T-helper 2 cell treated with Interferon-gamma antibody and Interleukin-4, amounts not matched to agents 100 ng/mL and 5 ng/mL, for 36 hours (primary cell): ENCODE results near the gene CHCHD5. TPM values are rescaled to one million over a fixed set of nuclear protein-coding genes. Genes with fewer than 3 reads are reported as not detected.

ENCODE experiments used
- intact Hi-C: fragments of 100-400 bp; cut with micrococcal nuclease; formaldehyde crosslinking; loops from one replicate; pipeline ENCODE4 v1.15.1; 2023
- total RNA-seq: library from RNA; stranded (reverse); gene quantifications from 2 replicates; pipeline ENCODE4 v1.2.3, GENCODE V29; 2022

Gene CHCHD5
- total RNA-seq, 1 donor from 2014 or later = 36.0 TPM

GRCh38 chr2:112621790-112622527, 37.5 kb downstream of the CHCHD5 start:
- intact Hi-C loops = no loop called here

- intact Hi-C loops = no loop called here
Observed at GRCh38 chr2:112622528-112622849, 38.1 kb downstream of the CHCHD5 start.

- intact Hi-C loops = loop anchor here (1.0 to 2.0 kb wide), 2 partner anchors 24 to 39 kb away; partner anchors contain the start of gene CHCHD5
Observed at GRCh38 chr2:112623913-112624777, 39.7 kb downstream of the CHCHD5 start.

DNA sequence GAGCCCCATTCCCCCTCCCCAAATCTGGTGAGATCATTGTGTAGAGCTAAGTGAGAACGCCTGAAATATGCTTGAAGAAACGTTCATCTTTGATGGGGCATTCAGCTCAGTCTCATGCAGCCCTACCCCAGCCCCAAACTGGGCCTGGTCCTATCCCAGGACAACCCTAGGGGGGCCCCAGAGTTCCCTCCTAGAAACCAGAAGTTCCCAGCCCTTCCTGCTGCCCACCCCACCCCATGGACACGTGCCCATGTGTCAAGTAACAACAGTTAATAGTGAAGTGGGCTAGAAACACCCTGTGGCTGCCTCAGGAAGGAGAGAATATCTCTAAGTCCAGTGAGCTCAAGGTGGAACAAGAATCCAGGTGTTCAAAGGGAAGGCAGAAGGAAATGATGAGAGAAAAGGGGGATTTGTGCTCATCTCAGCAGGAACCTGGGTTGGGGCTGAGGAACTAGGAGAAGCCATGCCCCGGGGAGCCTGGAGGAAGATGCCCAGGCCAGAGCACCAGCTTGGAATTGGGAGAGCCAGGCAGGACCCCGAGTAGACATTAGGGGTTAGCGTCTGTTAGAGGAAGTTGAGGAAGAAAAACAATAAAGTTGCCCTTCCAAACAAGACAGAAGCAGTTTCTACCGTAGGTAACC, 41.2 kb downstream of the CHCHD5 start:
- intact Hi-C loops = loop anchor here (1.0 to 2.0 kb wide), 4 partner anchors 21 to 101 kb away; partner anchors contain the start of gene CHCHD5

DNA sequence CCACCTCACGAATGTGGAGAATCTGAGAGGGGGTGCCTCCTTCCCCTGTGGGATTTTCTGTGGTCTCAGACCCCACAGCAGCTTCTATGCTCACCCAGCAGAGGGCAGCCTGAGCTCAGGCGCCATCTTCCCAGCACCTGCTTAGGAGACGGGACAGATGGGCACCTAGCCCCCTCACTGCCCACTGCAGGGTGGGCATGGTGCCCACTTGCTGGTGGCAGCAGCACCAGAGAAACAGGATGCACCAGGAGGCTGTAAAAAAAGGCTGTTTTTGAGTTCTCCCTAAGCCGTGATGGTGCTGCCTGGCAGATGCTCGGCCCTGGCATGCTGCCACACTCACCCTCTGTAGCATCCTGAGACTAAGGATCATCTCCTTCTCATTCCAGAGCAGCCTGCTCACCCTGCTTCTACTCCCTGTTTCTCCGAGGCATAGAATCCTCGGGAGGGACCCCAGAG, 42.2 kb downstream of the CHCHD5 start:
- intact Hi-C loops = loop anchor here (1.0 kb wide), 3 partner anchors 20 to 100 kb away; no protein-coding TSS in a partner anchor

DNA sequence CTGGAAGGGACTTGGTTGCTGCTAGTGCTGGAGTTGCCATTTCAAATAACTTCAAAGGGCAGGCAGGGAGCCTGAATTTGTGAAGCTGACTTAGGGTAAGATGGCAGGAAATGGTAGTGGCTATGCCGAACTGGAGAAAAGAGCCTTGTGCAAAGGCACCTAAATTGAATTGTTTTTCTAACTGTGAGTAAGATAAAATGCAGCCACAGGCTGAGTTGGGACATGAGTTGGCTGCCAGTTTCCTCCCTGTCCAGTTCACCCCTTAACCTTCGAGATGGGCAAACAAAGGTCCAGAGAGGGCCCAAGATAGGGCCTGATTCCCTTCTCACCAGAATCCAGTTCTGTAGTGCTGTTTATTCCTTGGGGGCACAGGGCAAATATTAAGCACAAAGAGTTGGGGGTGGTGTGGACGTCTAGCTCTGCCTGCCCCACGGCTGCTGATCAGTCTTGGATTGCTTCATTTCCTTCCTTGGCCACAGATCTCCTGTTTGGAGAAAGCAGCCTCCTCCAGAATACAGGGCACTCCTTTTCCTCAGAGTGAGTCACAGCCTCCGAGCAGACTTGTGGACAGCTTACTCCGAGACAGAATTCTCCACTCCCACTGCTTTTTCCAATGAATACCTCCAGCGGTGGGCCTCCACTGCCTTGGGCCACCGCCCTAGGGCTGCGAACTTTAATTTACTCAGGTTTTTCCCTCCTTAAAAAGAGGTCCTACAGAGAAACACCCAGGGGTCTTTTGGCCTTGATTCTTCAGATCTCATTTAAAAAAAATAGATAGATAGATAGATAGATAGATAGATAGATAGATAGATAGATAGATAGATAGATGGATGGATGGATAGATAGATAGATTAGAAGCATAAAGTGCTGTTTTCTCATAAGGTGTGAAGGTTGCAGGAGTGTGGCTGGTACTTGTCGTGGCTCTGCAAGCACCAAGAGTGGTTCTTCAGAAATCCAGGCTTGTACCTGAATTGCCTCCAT, 42.9 kb downstream of the CHCHD5 start:
- intact Hi-C loops = no loop called here

- intact Hi-C loops = no loop called here
Observed at GRCh38 chr2:112629224-112629623, 44.8 kb downstream of the CHCHD5 start.

- intact Hi-C loops = loop anchor here (2.0 to 5.0 kb wide), 3 partner anchors 63 to 88 kb away; partner anchors contain the start of gene POLR1B
Observed at GRCh38 chr2:112629823-112630222, 45.4 kb downstream of the CHCHD5 start.

- intact Hi-C loops = loop anchor here (2.0 to 5.0 kb wide), 3 partner anchors 63 to 88 kb away; partner anchors contain the start of gene POLR1B
Observed at GRCh38 chr2:112630268-112630667, 45.9 kb downstream of the CHCHD5 start.

DNA sequence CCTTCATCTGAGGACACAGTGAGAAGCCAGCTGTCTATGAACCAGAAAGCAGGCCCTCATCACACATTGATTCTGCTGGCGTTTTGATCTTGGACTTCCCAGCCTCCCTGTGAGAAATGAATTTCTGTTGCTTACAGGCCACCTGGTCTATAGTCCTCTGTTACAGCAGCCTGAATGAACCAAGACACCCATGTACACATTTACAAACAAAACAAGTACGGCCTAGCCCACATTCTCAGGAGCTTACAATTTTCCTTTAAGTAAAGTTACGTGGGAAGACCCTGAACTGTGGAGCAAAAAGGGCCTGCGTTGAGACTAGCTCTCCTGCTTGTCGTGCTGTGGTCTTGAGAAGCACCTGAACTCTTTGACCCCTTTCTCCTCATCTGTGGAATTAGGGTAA, 49.3 kb downstream of the CHCHD5 start:
- intact Hi-C loops = loop anchor here (5.0 kb wide), 2 partner anchors 74 to 91 kb away; partner anchors contain the start of gene POLR1B

- intact Hi-C loops = loop anchor here (5.0 kb wide), 2 partner anchors 73 to 92 kb away; partner anchors contain the start of gene POLR1B
Observed at GRCh38 chr2:112634153-112634873, 49.9 kb downstream of the CHCHD5 start.

DNA sequence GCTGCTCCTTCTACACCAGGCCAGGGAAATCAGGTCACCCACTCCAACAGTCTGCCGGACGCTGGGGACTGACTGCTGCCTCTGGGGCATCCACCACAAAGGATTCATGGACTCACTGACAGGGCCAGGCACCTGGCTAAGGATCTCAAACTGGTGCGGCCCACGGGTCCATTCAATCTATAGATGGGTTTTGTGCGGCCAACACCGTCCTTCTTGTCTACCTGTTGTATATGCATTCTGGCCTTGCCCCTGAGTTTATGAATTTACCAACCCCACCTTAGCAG, 50.4 kb downstream of the CHCHD5 start:
- intact Hi-C loops = loop anchor here (5.0 kb wide), 2 partner anchors 72 to 93 kb away; partner anchors contain the start of gene POLR1B

- intact Hi-C loops = loop anchor here (1.0 kb wide), 1 partner anchor 9 kb away; the partner anchor contains the start of gene SLC20A1
Observed at GRCh38 chr2:112636605-112637288, 52.3 kb downstream of the CHCHD5 start.

- intact Hi-C loops = no loop called here
Observed at GRCh38 chr2:112637289-112637660, 52.9 kb downstream of the CHCHD5 start.

Other genes starting within 250 kb of the CHCHD5 start
- 7.4 and 7.9 TPM in 2 replicates for gene RGPD8, start 151.0 kb upstream of the CHCHD5 start, total RNA-seq
- 40.7 and 42.3 TPM in 2 replicates for gene TTL, start 102.5 kb upstream of the CHCHD5 start, total RNA-seq
- 45.3 and 46.9 TPM in 2 replicates for gene POLR1B, start 42.1 kb upstream of the CHCHD5 start, total RNA-seq
- 156 and 161 TPM in 2 replicates for gene SLC20A1, start 61.3 kb downstream of the CHCHD5 start, total RNA-seq
- gene NT5DC4, start 136.4 kb downstream of the CHCHD5 start, total RNA-seq = not detected in 2 replicates
- gene CKAP2L, start 180.0 kb downstream of the CHCHD5 start, total RNA-seq = 43.2 and 49.6 TPM in 2 replicates
- gene IL1A, start 199.9 kb downstream of the CHCHD5 start, total RNA-seq = 0.73 and 0.93 TPM in 2 replicates